ENCODE results near the gene ZC2HC1B.
"Not testable (repeated sequence)": the region's sequence is repeated elsewhere in the genome, so short reads cannot be mapped to it uniquely, and the experiment has no call there.

ZC2HC1B gene

GRCh38 chr6:143912671-143913070 lies 48.4 kb downstream of the ZC2HC1B start:
- no peaks in the 10 kb centered on the region for H3K9me2 ChIP-seq (replicated peaks; ENCODE audit: control insufficient read depth, low read length)
- no peaks in the 10 kb centered on the region for H3F3A ChIP-seq (ENCODE audit: control insufficient read depth, insufficient read depth)
- H3K9me3 ChIP-seq (ENCODE audit: control insufficient read depth, insufficient read depth, low read length): no peaks in the 10 kb centered on the region

GRCh38 chr6:143917026-143917425 lies 52.8 kb downstream of the ZC2HC1B start:
- not testable (repeated sequence) for H3K9me3 ChIP-seq (ENCODE audit: control insufficient read depth, insufficient read depth, low read length); H3K27ac ChIP-seq (ENCODE audit: low read depth, low read length); H3K9me2 ChIP-seq (replicated peaks; ENCODE audit: control insufficient read depth, low read length)

More at GRCh38 chr6:143912671-143913070, 48.4 kb downstream of the ZC2HC1B start:
- Histone ChIP-seq H3K27me3 (ENCODE audit: control insufficient read depth, low read length) (no peaks in the 10 kb centered on the region), H3K4me1 (ENCODE audit: control insufficient read depth, low read length) (no peaks in the 10 kb centered on the region), H3K36me3 (ENCODE audit: control insufficient read depth, low read length) (no peaks in the 10 kb centered on the region), H3K27ac (ENCODE audit: low read depth, low read length) (no peak overlapping the region), H3K79me2 (ENCODE audit: control insufficient read depth, low read length) (no peaks in the 10 kb centered on the region), H4K20me1 (ENCODE audit: control insufficient read depth, insufficient read depth, low read depth, low read length) (no peaks in the 10 kb centered on the region), H3K4me2 (ENCODE audit: low read length) (no peak overlapping the region), H3K4me3 (ENCODE audit: low read length) (no peak overlapping the region)
- TF ChIP-seq, protein P1, sequence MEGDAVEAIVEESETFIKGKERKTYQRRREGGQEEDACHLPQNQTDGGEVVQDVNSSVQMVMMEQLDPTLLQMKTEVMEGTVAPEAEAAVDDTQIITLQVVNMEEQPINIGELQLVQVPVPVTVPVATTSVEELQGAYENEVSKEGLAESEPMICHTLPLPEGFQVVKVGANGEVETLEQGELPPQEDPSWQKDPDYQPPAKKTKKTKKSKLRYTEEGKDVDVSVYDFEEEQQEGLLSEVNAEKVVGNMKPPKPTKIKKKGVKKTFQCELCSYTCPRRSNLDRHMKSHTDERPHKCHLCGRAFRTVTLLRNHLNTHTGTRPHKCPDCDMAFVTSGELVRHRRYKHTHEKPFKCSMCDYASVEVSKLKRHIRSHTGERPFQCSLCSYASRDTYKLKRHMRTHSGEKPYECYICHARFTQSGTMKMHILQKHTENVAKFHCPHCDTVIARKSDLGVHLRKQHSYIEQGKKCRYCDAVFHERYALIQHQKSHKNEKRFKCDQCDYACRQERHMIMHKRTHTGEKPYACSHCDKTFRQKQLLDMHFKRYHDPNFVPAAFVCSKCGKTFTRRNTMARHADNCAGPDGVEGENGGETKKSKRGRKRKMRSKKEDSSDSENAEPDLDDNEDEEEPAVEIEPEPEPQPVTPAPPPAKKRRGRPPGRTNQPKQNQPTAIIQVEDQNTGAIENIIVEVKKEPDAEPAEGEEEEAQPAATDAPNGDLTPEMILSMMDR (IDR thresholded peaks at IDR 0.05; ENCODE audit: low read depth, low read length, poor library complexity, severe bottlenecking): no peak
- TF ChIP-seq EZH2phosphoT487 (IDR thresholded peaks at IDR 0.05; ENCODE audit: borderline replicate concordance, low read length): no peak

DNA sequence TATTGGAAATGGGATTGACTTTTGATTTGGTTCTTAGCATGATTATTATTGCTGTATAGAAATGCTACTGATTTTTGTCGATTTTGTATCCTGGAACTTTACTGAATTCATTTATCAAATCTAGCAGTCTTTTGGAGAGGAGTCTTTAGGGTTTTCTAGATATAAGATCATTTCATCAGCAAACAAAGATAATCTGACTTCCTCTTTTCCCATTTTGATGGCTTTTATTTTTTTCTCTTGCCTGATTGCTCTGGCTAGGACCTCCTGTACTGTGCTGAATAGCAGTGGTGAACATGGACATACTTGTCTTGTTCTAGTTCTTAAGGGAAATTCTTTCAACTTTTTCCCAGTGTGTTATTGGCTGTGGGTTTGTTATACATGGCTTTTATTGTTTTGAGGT lies 64.6 kb downstream of the ZC2HC1B start:
- H3K36me3 ChIP-seq (ENCODE audit: control insufficient read depth, low read length): no peaks in the 10 kb centered on the region
- no peak for TF ChIP-seq EZH2phosphoT487 (IDR thresholded peaks at IDR 0.05; ENCODE audit: borderline replicate concordance, low read length)
- TF ChIP-seq, protein P1 (IDR thresholded peaks at IDR 0.05; ENCODE audit: low read depth, low read length, poor library complexity, severe bottlenecking): no peak
- no peaks in the 10 kb centered on the region for H3K9me3 ChIP-seq (ENCODE audit: control insufficient read depth, insufficient read depth, low read length)
- no peaks in the 10 kb centered on the region for H3K4me1 ChIP-seq (ENCODE audit: control insufficient read depth, low read length)
- no peaks in the 10 kb centered on the region for H3K79me2 ChIP-seq (ENCODE audit: control insufficient read depth, low read length)
- H3K4me2 ChIP-seq (ENCODE audit: low read length): no peak overlapping the region
- H3K9me2 ChIP-seq (replicated peaks; ENCODE audit: control insufficient read depth, low read length): no peaks in the 10 kb centered on the region
- H3K4me3 ChIP-seq (ENCODE audit: low read length): no peak overlapping the region
- H3K27ac ChIP-seq (ENCODE audit: low read depth, low read length): no peak overlapping the region
- H3F3A ChIP-seq (ENCODE audit: control insufficient read depth, insufficient read depth): no peaks in the 10 kb centered on the region
- no peaks in the 10 kb centered on the region for H3K27me3 ChIP-seq (ENCODE audit: control insufficient read depth, low read length)
- H4K20me1 ChIP-seq (ENCODE audit: control insufficient read depth, insufficient read depth, low read depth, low read length): no peaks in the 10 kb centered on the region

More at GRCh38 chr6:143917026-143917425, 52.8 kb downstream of the ZC2HC1B start:
- not testable (repeated sequence) for H3K4me3 ChIP-seq (ENCODE audit: low read length); H3K4me1 ChIP-seq (ENCODE audit: control insufficient read depth, low read length); H3K27me3 ChIP-seq (ENCODE audit: control insufficient read depth, low read length); H3F3A ChIP-seq (ENCODE audit: control insufficient read depth, insufficient read depth); H3K4me2 ChIP-seq (ENCODE audit: low read length); H3K79me2 ChIP-seq (ENCODE audit: control insufficient read depth, low read length); H3K36me3 ChIP-seq (ENCODE audit: control insufficient read depth, low read length); H4K20me1 ChIP-seq (ENCODE audit: control insufficient read depth, insufficient read depth, low read depth, low read length)

DNA sequence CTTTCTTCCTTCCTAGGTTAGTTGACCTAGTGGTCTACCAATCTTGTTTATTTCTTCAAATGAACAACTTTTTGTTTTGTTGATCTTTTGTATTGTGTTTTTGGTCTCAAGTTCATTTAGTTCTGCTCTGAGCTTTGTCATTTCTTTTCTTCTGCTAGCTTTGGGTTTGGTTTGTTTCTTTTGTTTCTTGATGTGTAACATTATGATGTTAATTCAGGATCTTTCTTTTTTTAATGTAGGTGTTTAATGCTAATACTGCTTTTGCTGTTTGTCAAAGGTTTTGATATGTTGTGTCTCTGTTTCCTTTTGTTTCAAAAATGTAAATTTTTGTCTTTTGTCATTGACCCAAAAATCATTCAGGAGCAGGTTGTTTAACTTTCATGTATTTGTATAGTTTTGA lies 65.7 kb downstream of the ZC2HC1B start:
- Histone ChIP-seq H3F3A (ENCODE audit: control insufficient read depth, insufficient read depth) (no peaks in the 10 kb centered on the region), H3K4me2 (ENCODE audit: low read length) (no peak overlapping the region), H3K27me3 (ENCODE audit: control insufficient read depth, low read length) (no peaks in the 10 kb centered on the region), H3K79me2 (ENCODE audit: control insufficient read depth, low read length) (no peaks in the 10 kb centered on the region), H3K27ac (ENCODE audit: low read depth, low read length) (no peak overlapping the region), H4K20me1 (ENCODE audit: control insufficient read depth, insufficient read depth, low read depth, low read length) (no peaks in the 10 kb centered on the region), H3K36me3 (ENCODE audit: control insufficient read depth, low read length) (no peaks in the 10 kb centered on the region), H3K4me3 (ENCODE audit: low read length) (no peak overlapping the region), H3K9me3 (ENCODE audit: control insufficient read depth, insufficient read depth, low read length) (no peaks in the 10 kb centered on the region), H3K4me1 (ENCODE audit: control insufficient read depth, low read length) (no peaks in the 10 kb centered on the region), H3K9me2 (replicated peaks; ENCODE audit: control insufficient read depth, low read length) (no peaks in the 10 kb centered on the region)
- TF ChIP-seq EZH2phosphoT487 (IDR thresholded peaks at IDR 0.05; ENCODE audit: borderline replicate concordance, low read length): no peak
- TF ChIP-seq, protein P1 (IDR thresholded peaks at IDR 0.05; ENCODE audit: low read depth, low read length, poor library complexity, severe bottlenecking): no peak

Data from DOHH2 (cell line).